GM10847 (cell line): ENCODE data around the gene DGLUCY.

ENCODE experiments used
- POLR2A ChIP-seq: IDR thresholded peaks from 2 replicates; pipeline ENCODE4 v1.6.1; 2011; ENCODE audit not compliant: insufficient read length; ENCODE audit errors: extremely low read depth

The DGLUCY gene

GRCh38 chr14:91177073-91178034, 63.5 kb downstream of the DGLUCY start:
- TF ChIP-seq POLR2A = no peak

GRCh38 chr14:91180611-91181010, 66.7 kb downstream of the DGLUCY start:
- TF ChIP-seq POLR2A = no peak

GRCh38 chr14:91184559-91184958, 70.7 kb downstream of the DGLUCY start:
- TF ChIP-seq POLR2A = no peak

DNA sequence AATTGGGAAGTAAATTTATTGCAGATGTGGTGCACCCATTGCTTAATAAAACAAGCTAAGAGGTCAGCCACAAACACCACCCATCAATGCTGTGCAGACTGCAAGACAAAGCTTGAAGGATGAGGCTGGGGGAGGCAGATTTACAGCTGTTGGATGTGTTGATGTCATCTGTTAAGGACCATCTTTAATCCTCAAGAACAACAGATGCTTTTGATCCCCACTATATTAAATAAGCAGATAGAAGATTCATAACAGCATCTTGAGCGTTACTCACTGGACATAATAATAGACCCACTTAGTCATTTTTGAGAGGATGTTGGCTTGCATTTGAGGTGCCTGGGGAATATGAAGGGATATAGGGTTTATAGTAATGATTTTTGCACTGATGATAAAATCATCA, 71.8 kb downstream of the DGLUCY start:
- no peak for TF ChIP-seq POLR2A

- TF ChIP-seq POLR2A = no peak
Observed at GRCh38 chr14:91186515-91187066, 72.7 kb downstream of the DGLUCY start.

- no peak for TF ChIP-seq POLR2A
Observed at GRCh38 chr14:91187271-91187670, 73.4 kb downstream of the DGLUCY start.

DNA sequence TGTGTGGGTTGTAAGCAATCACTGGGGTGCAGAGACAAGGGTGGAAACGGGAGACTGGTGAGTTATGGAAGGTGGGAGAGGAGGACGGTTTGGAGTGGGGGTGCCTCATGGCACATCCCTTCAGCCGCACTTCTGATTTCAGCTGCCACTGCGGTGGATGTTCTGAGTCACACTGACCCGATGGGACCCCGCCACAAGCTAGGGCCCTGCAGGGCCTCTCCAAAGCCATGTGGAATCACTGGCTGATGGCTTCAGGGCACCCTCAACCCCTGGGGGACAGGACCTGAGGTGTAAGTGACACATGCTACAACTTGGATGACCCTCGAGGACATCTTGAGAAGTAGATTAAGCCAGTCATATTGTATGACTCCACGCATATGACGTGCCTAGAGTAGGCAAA, 77.0 kb downstream of the DGLUCY start:
- TF ChIP-seq POLR2A = no peak

DNA sequence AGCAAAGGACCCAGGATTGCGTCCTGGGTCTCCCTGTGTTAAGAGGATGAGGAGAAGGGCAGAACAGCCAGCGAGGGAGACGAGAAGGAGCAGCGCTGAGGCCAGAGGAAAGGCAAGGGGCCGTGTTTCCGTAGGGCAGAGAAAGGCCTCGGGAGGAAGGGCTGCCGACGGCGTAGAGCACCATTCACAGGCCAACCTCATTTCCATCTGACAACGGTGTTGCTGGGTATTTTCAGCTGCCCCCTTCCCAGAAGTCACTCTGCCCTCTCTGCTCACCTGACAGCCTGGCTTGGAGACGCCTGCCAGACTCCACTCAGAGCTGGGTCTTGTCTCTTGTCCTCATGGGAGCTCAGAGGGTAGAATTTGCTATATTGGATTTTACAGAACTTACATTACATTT, 79.2 kb downstream of the DGLUCY start:
- TF ChIP-seq POLR2A = no peak

DNA sequence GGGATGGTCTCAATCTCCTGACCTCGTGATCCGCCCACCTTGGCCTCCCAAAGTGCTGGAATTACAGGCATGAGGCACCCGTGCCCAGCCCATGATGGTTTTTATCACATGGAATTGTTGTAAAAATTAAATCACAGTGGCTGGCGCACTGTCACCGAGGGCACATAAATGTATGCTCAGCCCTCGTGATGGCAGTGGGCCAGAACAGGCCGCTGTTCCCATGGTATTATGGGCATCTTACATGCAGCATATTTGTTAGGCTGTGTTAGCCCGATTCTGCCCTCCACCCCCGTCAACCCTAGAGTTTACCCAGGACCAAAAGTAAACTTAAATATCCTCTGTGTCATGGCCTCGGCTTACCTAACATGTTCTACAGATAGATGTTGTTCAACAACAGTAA, 82.0 kb downstream of the DGLUCY start:
- TF ChIP-seq POLR2A = no peak

- TF ChIP-seq POLR2A = no peak
Observed at GRCh38 chr14:91197631-91198030, 83.8 kb downstream of the DGLUCY start.

DNA sequence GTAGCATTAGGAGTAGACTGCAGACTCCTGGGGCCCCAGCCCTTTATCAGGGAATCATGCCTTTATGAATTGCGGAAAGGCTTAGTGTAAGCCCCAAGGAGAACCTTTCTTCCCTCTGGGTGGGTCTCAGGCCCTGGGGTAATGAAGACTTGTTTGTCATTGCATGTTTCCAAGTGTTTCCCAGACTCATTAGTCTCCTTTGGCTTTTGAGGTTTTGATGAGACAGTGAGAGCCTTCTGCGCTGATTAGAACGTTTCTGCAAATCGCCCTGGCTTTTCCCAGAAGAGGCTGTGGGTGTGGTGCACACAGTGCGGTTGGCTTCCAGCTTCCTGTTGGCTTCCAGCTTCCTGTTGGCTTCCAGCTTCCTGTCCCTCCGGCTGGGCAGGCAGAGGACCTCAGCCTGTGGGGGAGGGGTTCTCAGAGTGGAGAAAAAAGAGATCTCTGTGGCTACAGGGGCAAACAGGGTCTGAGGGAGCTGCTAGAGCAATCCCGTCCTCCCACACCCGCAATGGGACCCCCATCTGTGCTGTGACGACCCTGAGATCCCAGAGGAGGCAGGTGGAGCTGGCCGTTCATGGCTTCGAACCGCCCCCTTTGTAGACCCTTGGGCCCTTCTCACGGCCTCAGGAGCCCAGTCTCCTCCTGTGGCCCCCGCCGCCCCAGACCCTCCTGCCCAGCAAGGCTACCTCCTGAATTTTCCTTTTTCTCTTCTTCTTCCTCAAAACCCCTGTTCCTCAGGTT, 88.5 kb downstream of the DGLUCY start:
- TF ChIP-seq POLR2A = no peak

GRCh38 chr14:91204657-91205056, 90.8 kb downstream of the DGLUCY start:
- no peak for TF ChIP-seq POLR2A

DNA sequence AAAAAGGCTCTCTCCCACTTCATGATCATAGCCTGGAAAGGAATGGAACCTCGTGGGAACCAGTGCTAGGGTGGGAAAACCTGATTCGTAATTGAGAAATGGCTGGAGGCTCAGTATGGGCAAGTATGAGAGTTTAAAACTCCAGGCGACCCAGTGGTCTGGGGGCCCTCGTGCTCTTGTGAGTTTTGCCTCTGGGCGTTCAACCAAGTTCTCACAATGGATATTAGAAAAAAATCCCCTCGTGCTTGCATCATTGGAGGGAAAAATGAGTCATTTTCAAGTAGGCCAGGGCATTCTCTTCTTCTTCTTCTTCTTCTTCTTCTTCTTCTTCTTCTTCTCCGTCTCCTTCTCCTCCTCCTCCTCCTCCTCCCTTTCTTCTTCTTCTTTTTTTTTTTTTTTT, 91.6 kb downstream of the DGLUCY start:
- TF ChIP-seq POLR2A = no peak

DNA sequence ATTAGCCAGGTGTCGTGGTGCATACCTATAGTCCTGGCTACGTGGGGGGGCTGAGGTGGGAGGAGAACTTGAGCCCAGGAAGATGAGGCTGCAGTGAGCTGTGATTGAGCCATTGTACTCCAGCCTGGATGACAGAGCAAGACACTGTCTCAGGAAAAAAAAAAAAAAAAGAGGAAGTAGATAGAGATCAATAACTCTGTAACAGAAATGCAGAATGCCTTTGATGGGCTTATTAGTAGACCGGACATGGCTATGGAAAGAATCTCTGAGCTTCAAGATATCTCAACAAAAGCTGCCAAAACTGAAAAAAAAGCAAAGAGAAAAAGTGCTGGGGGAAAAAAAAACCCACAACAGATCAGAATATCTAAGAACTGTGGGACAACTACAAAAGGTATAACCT, 93.1 kb downstream of the DGLUCY start:
- TF ChIP-seq POLR2A = no peak

GRCh38 chr14:91211017-91211416, 97.1 kb downstream of the DGLUCY start:
- TF ChIP-seq POLR2A = no peak

GRCh38 chr14:91214306-91214705, 100.4 kb downstream of the DGLUCY start:
- no peak for TF ChIP-seq POLR2A

DNA sequence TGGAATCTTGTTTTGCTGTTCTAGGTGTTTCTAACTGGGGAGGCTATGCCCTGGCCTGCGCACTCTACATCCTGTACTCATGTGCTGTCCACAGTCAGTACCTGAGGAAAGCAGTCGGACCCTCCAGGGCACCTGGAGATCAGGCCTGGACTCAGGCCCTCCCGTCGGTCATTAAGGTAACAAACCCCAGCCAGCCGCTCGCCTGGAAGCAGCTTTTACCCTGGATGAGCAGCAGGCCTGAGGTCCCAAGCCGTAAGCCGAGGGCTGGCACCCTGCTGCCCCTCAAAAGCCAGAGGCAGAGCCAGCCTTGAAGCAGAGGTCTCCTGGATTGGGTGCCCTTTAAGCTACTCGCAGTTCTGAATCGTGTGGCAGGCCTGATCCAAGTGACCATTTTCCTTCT, 101.5 kb downstream of the DGLUCY start:
- no peak for TF ChIP-seq POLR2A
